ENCODE data around the gene COPS7A. TPM values are rescaled to one million over a fixed set of nuclear protein-coding genes. Genes with fewer than 3 reads are reported as not detected.

Gene COPS7A
- total RNA-seq, 2 donors from 2014 or later, result 43.3 to 69.2 TPM

GRCh38 chr12:6780573-6780972, 56.7 kb downstream of the COPS7A start:
- peaks cover 4% of the 10 kb centered on the region for H3K36me3 ChIP-seq (ENCODE audit: control insufficient read depth, insufficient read depth, low read length)
- TF ChIP-seq, protein P1, sequence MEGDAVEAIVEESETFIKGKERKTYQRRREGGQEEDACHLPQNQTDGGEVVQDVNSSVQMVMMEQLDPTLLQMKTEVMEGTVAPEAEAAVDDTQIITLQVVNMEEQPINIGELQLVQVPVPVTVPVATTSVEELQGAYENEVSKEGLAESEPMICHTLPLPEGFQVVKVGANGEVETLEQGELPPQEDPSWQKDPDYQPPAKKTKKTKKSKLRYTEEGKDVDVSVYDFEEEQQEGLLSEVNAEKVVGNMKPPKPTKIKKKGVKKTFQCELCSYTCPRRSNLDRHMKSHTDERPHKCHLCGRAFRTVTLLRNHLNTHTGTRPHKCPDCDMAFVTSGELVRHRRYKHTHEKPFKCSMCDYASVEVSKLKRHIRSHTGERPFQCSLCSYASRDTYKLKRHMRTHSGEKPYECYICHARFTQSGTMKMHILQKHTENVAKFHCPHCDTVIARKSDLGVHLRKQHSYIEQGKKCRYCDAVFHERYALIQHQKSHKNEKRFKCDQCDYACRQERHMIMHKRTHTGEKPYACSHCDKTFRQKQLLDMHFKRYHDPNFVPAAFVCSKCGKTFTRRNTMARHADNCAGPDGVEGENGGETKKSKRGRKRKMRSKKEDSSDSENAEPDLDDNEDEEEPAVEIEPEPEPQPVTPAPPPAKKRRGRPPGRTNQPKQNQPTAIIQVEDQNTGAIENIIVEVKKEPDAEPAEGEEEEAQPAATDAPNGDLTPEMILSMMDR (conservative IDR thresholded peaks at IDR 0.05), result no peak
- H3K9me3 Mint-ChIP-seq, result no peaks in the 10 kb centered on the region
- H3K27ac Mint-ChIP-seq, result no peak overlapping the region
- H3K36me3 Mint-ChIP-seq (ENCODE audit: low read depth), result peaks cover 13% of the 10 kb centered on the region
- H3K4me1 ChIP-seq (ENCODE audit: control insufficient read depth, insufficient read depth, low read length), result peaks cover 13% of the 10 kb centered on the region
- no peaks in the 10 kb centered on the region for H3K9me3 ChIP-seq (ENCODE audit: control insufficient read depth, low read length)
- H3K9ac ChIP-seq (ENCODE audit: extremely low read depth, low read length, poor library complexity, severe bottlenecking), result no peak overlapping the region
- H3K4me1 Mint-ChIP-seq, result peaks cover 32% of the 10 kb centered on the region
- H3K4me3 ChIP-seq (ENCODE audit: low read length), result no peak overlapping the region
- H3K27ac ChIP-seq (ENCODE audit: low read depth, low read length), result no peak overlapping the region
- DNase-seq, result peak; percentile 35
- WGBS, 2 experiments (ENCODE audit: insufficient coverage in 1 of 2, insufficient read length in 1 of 2), result 85 to 91% methylated on average over 3 to 6 of the region's 6 CpGs
- no peak overlapping the region for H3K4me3 Mint-ChIP-seq
- peaks cover 6% of the 10 kb centered on the region for H3K27me3 ChIP-seq (ENCODE audit: control insufficient read depth, insufficient read depth, low read length, poor library complexity, severe bottlenecking)
- H3K27me3 Mint-ChIP-seq (ENCODE audit: insufficient read depth), result peaks cover 50% of the 10 kb centered on the region

Other genes with a start within 250 kb of the COPS7A start
- 100 to 1,000 TPM; 196 to 450 TPM for gene MRPL51, start 230.8 kb upstream of the COPS7A start, total RNA-seq
- gene NCAPD2, start 229.9 kb upstream of the COPS7A start, total RNA-seq, result 100 to 1,000 TPM in 1 of 2 donors, 10 to 100 TPM in 1; 90.3 to 150 TPM
- 1,000 to 10,000 TPM; 2,848 to 5,273 TPM for gene GAPDH, start 189.5 kb upstream of the COPS7A start, total RNA-seq
- gene IFFO1, start 168.0 kb upstream of the COPS7A start, total RNA-seq, result 10 to 100 TPM; 10.9 to 30.7 TPM
- gene NOP2, start 155.8 kb upstream of the COPS7A start, total RNA-seq, result 100 to 1,000 TPM in 1 of 2 donors, 10 to 100 TPM in 1; 51.6 to 135 TPM
- gene CHD4, start 116.7 kb upstream of the COPS7A start, total RNA-seq, result 100 to 1,000 TPM; 276 to 385 TPM
- gene LPAR5, start 88.1 kb upstream of the COPS7A start, total RNA-seq, result under 1 TPM; 0.24 to 0.73 TPM
- gene ACRBP, start 76.6 kb upstream of the COPS7A start, total RNA-seq, result 1 to 10 TPM; 1.9 to 3.9 TPM
- gene ING4, start 60.9 kb upstream of the COPS7A start, total RNA-seq, result 10 to 100 TPM; 30.5 to 60.3 TPM
- 100 to 1,000 TPM in 1 of 2 donors, 10 to 100 TPM in 1; 74.4 to 146 TPM for gene ZNF384, start 34.7 kb upstream of the COPS7A start, total RNA-seq
- 1 to 10 TPM; 2.6 to 7.1 TPM for gene PIANP, start 23.2 kb upstream of the COPS7A start, total RNA-seq
- gene MLF2, start 29.1 kb downstream of the COPS7A start, total RNA-seq, result 100 to 1,000 TPM; 219 to 393 TPM
- gene PTMS, start 42.3 kb downstream of the COPS7A start, total RNA-seq, result 100 to 1,000 TPM; 637 to 888 TPM
- gene LAG3, start 48.5 kb downstream of the COPS7A start, total RNA-seq, result 1 to 10 TPM; 1.9 to 7.3 TPM
- 1 to 10 TPM in 1 of 2 donors, under 1 TPM in 1; 0.77 to 1.3 TPM for gene CD4, start 65.5 kb downstream of the COPS7A start, total RNA-seq
- gene GPR162, start 97.8 kb downstream of the COPS7A start, total RNA-seq, result 10 to 100 TPM; 14.7 to 15.0 TPM
- gene P3H3, start 104.4 kb downstream of the COPS7A start, total RNA-seq, result 10 to 100 TPM; 58.4 to 63.1 TPM
- gene GNB3, start 116.9 kb downstream of the COPS7A start, total RNA-seq, result 10 to 100 TPM; 10.0 to 17.1 TPM
- 10 to 100 TPM; 53.1 to 63.9 TPM for gene CDCA3, start 127.2 kb downstream of the COPS7A start, total RNA-seq
- 100 to 1,000 TPM; 120 to 257 TPM for gene USP5, start 128.1 kb downstream of the COPS7A start, total RNA-seq
- gene TPI1, start 143.5 kb downstream of the COPS7A start, total RNA-seq, result 1,000 to 10,000 TPM in 1 of 2 donors, 100 to 1,000 TPM in 1; 805 to 1,294 TPM
- 10 to 100 TPM; 34.6 to 36.5 TPM for gene SPSB2, start 149.3 kb downstream of the COPS7A start, total RNA-seq
- gene LRRC23, start 180.8 kb downstream of the COPS7A start, total RNA-seq, result 10 to 100 TPM in 1 of 2 donors, 1 to 10 TPM in 1; 7.8 to 11.5 TPM
- gene ENO2, start 190.5 kb downstream of the COPS7A start, total RNA-seq, result 100 to 1,000 TPM; 104 to 139 TPM
- gene ATN1, start 203.9 kb downstream of the COPS7A start, total RNA-seq, result 100 to 1,000 TPM; 111 to 244 TPM
- not detected for gene RNU7-1, start 219.8 kb downstream of the COPS7A start, total RNA-seq
- 100 to 1,000 TPM; 141 to 257 TPM for gene C12orf57, start 220.0 kb downstream of the COPS7A start, total RNA-seq
- 10 to 100 TPM; 35.7 to 68.0 TPM for gene PTPN6, start 227.3 kb downstream of the COPS7A start, total RNA-seq
- gene PHB2, start 246.6 kb downstream of the COPS7A start, total RNA-seq, result 100 to 1,000 TPM; 260 to 512 TPM
- 100 to 1,000 TPM in 1 of 2 donors, 10 to 100 TPM in 1; 61.1 to 115 TPM for gene EMG1, start 246.9 kb downstream of the COPS7A start, total RNA-seq